Left forelimb (tissue), 1 donor: ENCODE results near the gene PSMB7.

Experiments used
- DNase-seq: peaks from one replicate; pipeline ENCODE4 v3.0.0-alpha.2; 2018; ENCODE audit warnings: low spot score

PSMB7 gene

DNA sequence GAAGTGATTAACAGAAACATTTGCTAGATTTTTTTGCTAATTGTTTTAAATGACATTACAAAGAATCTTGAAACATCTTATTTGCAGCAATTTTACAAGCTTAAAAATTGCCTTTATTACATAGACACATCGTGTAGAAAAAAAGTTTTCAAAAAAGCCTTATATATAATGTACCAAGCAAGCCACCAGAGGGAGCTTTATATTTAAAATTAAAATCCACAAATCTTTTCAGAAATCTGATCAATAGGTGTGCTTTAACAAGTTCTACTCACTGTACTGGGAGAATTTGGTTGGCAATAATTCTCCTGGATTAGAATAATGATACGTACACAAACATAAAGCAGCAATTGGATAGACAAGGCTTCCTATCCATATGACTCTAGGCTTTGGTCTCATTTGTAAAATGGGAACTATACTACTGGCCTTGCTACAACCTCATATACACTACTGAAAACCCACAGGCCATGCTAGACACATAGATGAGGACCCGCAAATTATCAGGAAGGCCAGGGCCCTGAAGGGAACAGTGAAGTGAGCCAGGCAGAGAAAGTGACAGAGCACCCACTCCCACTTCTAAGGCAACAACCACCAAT, 4.8 kb downstream of the PSMB7 start:
- no peak for DNase-seq

DNA sequence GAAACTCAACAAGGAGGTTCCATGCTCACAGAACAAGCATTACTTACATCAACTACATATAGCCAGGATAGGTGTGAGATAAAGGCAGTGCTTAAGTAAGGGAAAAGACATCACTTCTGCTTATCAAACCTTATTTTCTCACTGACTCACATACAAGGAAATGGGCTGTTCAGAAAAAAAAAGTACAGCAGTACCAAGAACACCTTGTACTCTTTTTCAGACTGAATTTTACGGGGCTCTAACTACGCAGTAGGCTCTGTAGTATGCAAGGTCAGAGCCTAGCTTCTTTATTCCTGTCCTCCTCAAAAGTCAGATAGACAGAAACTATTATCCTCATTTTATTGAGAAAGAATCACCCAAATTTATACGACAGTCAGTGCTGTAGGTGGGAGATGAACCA, 5.8 kb downstream of the PSMB7 start:
- no peak for DNase-seq

DNA sequence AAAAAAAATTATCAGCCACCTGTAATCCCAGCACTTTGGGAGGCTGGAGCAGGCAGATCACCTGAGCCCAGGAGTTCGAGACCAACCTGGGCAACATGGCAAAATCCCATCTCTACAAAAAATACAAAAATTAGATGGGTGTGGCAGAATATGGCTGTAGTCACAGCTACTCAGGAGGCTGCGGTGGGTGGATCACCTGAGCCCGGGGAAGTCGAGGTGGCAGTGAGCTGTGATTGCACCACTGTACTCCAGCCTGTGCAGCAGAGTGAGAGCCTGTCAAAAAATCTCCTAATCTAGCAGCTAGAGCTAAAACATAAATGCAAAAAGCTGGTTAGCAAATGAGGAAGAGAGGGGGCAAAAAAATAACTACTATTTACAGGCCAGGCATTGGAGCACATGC, 12.0 kb downstream of the PSMB7 start:
- DNase-seq, result no peak

DNA sequence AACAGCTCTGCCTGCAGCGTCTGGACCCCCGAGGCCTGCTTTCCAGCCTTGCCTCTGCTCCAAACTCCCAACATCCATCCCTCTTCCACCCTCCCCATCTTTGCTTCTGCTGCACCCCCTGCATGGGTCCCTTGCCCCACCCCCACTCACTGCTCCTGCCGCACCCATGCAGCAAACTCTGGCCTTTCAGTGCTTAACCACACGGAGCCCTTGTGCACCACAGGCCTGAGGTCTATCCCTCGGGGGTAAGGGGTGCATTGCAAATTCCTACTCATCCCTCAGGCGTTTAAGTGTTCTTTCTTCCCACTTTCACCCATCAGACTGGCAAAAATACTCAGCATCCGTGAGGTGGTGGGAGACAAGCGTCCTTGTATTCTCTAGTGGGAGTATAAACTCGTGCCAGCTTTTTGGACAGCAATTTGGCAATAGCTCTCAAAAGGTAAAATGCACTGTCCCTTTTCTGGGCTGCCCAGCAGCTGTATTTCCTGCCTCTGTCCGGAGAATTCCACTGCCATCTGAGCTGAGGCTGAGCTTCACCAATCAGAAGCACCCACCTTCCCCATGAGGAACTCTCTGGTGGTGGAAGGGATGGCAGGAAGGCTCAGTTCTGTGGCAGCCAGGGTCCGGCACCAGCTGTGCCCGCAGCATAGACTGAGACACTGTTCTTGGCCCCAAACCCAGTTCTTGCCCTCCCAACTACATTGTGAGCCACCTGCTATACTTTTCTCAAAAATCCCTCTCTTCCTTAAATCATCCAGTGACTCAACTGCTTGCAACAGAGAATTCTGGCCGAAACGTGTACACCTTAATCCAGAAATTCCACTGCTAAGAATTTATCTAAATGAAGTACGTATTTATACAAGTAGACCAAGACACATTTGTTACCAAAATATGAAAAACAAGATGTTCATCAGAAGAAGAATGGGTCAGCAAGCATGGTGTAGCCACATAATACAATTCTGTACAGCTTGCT, 15.0 kb downstream of the PSMB7 start:
- DNase-seq, result no peak

DNA sequence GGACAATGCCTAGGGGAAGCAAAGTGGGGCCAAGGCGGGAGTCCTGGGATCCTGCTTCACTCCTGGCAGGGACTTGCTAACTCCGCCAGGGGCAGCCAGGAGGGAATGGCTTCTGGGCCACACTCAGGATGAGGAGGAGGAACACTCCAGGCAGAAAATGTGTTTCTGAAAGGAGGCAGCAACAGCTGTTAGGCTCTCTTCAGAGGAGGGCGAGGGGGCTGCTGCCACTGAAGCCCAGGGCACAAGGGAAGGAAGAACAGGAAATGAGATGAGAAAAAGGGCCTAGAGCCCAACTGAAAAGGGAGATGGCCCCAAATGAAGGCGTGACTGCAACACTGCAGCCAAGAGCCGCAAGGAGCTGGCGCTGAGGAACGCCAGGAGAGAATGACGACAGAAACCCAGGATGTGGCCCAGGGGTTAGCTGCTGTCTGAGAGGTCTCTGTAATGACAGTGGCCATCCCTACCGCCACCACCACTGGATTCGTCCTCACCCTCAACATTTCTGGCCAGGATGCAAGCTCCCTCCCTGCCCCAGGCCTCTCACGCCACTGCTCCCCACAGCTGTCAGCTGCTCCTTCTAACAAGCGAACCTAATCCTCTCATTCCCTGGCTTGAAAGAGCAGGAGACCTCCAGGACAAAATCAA, 15.8 kb downstream of the PSMB7 start:
- peak; percentile 89 for DNase-seq

DNA sequence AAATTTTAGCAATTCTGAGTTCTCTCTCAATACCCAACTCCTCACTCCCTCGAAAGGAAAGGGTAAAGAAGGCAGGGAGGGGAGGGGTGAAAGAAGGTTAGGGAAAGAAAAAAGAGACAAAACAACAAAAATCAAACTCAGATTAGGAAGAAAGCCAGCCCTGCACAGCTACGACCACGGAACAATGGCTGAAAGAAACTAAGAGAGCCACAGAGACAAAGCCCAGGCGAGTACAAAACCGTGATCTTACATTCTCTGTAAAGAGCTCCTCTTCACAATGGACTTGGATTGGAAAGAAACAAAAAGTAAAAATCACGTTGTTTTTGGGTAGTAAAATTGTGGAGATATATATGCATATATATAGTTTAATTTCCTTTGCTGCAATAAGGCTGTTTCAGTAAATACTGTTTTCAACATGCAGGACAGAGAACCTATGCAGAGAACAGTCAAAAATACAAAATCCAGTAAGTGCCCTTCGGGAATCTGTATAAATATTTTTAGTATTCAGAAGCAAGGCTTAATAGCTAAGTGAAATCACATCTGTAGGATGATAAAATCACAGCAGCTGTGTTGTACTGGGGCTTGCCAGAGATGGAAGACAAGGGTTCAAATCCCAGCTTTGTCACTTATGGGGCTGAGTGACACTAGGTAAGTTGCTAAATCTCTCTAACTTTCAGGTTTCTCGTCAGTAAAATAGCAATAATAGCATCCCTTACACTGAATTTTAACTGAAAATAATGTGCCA, 16.9 kb downstream of the PSMB7 start:
- no peak for DNase-seq

DNA sequence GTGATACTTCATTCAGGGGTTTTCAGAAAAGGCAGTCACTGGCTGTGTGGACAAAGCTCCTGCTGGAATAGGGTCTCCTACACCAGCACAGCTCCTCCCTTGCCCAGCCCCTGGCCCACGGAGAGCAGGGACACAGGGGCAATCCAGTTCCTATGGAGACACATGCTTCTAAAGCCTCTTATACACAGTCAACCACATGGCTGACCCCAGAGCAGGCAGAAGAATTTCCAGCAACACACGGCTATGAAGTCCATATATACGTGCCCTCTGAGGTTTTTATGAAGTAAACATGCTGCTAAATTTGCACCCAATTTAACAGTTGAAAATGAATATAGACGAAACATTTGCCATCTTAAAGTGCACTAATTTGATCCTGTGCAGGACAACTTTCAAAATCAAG, 19.4 kb downstream of the PSMB7 start:
- no peak for DNase-seq

DNA sequence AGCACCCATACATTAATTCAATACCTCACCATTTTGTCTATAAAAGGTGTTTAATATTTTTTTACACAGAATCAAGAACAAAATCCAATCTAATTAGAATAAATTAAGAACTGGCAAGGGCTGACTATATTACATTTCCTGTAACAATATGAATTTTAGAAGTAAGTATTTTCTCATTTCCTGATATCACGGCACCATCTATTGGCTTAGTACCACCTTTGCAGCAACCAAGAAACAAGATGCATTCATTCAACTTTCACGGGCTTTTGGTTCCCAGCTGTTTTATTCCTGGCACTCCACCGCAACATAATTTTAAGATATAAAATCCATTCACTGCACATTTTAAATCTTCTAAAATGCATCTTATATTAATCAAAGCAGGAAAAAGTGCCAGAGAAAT, 20.6 kb downstream of the PSMB7 start:
- DNase-seq, result no peak

DNA sequence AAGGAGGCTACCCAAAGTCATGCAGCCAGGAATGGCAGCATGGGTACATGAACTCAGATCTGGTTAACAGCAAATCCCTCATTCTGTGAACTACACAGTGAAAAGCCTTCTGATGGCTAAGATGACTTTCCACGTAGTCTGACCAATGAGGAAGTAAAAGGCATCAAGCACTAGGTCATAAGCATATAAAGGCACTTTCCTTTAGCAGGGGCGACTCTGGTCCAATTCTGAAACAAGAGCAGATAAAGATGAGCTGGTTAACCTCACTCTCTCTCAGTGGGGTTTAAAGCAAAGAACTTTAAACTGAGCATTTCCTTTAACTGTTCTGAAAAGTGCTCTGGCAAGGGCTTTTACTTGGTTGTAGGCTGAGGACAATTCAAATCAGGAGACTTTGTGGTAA, 21.1 kb downstream of the PSMB7 start:
- DNase-seq, result no peak

DNA sequence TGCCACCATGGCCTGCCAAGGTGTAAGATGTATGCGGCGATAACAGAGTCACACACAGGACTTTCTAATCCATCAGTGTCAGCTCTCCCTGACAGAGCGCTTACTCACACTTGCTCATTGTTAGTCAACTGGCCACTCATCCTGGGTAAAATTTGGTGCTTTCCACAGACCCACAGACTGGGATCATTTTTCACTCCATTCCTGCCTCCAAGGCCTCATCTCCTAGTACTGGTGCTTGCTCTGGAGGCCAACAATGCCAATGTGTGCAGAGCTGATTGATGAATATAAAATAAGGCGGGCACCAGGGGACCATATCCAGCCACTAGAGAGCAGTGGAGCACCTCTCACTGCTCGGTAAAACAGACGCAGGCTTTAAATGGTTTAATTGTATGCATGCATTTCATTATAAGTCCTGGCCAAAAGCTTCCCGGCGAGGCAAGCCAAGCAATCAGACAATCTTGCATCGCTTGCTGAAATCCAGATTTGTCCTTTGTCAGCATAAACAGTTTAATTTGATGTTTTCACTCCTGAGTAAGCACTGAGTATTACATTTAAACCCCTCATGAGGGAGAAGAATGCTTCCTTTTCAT, 22.3 kb downstream of the PSMB7 start:
- DNase-seq, result no peak

DNA sequence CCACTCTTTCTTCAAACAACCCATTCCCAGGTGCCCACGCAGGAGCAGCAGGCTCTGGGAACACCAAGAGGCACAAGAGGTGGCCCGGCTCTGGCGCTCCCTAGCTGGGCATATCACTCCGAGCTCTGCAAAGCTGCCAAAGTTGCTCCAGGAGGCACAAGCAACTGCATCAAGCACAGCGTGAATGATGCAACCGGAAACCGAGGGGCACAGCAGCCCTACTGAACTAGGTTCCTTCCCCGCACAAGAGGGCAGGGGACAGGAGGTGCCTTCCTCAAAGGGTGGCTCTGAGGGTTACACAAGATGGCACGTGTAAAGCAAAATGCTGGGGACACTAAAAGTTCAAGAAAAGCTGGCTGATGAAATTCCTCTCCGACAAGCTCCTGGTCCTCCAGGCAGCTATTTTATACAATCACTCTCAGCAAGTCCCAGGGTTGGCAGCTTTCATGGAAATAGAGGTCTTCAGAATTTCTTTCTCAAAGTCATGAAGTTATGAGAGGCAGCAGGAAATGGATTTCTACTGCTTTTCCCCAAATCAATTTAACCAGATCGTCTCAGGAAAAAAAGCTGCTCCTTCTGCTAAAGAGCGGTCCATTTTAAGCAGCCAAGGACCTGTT, 22.9 kb downstream of the PSMB7 start:
- DNase-seq, result no peak

DNA sequence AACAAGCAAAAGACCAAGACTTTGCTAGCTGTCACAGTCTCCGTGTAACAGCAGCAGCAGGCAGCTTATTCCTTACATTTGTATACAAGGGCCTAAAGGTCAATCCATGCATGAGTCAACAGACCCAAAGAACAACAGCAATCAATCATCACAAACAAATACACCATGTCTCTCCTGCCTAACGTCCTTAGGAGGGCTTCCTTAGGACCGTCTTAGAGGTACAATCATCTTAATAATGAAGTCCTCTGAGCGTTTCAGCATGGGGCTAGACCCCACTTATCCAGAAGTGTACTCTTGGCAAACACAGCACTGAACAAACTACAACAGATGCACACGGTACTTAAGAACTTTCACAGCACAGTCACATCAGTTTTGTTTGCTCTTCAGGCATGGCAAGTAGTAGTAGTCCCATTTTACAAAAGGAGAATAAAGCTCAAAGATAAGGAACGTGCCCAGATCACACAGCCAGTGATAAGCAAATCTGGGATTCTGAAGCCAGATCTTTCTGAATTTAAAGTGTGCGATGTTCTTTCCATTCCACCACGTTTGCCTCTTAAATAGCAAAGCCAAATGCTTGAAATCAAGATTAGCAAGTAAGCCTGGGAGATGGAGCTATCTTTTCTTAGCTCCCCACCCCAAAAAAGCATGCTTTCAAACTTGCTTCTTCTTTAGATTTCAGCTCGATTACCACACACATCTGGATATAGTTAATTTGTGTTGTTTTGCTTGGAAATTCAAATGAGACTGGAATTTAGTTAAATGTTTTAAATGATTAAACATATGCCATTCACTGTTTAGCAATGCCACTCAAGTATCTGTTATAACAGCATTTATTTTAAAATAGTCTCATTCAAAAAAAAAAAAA, 24.2 kb downstream of the PSMB7 start:
- no peak for DNase-seq

DNA sequence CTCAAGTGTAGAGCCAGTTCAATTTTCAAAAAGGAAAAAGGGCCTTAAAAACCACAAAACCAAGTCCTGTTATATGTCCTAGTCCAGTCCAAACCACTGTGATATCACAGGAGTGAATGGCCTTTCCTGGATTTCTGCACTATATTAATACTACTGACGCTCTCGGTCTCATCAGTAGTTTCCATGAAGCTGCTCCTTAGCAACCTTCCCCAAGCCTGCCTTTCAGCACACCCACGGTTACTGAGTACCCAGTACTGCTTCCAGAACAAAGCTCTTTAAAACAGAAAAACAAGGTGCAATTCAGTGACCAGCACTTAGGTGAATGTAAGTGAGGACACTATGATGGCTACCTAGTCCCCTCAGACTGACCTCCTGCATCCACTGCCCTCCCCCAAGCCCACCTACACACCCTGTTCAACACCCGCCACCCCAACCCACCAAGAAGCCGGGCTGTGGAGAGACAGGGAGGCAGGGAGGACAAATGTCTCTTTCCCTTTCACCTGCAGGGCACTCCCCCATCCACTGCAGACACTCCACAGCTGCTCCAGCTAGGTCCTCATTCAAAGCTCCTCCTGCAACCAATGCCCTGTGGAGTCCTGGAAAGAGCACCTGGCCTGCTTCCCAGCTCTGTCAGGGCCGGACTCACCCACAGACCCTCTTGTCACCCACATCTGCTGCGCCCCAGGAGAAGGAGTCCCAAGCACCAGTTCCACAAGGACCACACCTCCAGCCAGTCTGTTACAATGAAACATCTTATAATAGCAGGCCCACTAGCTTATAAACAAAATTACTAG, 25.9 kb downstream of the PSMB7 start:
- DNase-seq, result no peak

DNA sequence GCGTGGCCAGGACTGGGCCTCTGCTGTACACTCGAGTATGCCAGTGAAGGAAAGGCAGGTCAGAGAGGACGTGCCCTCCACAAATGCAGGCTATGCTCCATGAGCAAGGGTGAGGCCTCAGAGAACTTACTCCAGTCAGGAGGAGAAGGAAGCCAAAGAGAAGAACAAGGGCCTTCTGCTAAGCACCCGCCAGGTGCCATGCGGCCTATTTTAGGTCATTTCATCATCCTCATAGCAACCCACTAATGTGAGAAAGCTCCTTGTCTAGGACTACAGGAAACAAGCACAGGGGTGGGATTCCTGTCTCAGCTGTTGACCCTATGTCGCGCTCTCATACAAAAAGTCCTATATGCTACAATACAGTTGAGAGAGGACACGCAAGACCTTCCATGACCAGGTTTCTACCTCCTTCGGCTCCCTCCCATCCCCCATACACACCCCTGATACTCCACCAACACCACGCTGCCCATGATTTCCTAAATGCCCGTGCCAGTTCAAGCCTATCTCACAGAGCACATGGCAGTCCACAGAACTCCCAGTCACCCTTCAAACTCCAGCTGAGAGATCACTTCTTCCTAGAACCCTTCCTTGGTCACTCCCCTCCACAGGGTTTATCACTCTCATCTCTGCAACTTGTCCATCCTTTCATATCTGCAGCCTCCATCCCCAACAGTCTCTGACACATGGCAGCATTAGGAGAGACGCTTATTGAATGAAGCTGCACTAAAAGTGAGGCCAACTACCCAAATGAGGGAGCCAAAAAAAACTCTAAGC, 26.8 kb downstream of the PSMB7 start:
- DNase-seq, result no peak

DNA sequence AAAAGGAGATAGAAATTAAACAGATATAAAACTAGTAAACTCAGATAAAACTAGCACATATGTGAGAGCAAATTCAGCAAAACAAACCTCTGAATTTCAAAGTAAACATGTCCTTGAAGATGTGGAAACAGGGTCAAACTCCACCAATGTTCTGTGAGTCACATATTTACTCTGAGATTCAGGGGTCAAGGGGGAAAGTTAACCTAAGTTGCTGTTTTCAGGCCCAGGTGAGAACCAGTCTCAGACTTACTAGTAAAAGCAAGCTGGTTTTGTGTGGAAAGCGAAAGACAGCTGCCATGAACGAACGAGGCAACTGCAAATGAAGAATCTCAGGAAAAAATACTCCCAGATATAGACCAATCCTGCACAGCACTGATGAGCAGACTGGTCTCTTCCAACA, 29.0 kb downstream of the PSMB7 start:
- no peak for DNase-seq

DNA sequence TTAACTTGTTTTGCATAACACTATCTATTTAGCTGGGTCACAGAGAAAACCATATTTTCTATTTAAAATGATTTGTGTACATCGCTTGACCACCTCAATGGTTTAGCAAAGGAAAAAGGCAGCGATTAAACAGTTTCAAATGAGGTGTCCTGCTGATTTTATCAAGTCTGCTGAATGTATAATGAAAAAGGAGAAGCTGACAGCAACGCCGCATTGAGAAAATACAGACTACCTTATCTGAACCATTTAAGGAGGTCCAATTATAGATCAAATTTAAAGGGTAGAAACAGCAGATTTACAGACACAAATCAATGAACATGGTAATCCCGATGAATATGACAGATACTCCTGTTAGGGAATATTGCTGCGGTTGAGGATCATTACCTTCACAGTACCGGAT, 29.6 kb downstream of the PSMB7 start:
- no peak for DNase-seq

DNA sequence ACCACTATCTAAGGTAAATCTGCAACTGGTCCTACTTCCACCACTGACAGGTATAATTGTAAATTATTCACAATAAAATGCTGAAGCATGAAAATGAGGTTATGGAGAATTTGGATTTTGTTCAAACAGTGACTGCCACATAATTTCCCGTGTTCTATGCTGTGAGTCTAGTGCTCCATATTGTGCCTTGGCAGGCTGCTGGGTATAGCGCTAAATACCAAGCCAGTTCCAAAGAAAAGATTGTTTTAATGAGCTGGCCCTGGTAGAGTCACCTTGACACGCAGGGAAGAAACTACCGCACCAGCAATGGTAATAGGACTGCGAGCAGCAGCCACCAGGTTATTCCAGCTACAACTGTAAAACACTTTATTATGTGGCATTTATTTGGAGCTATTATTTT, 30.4 kb downstream of the PSMB7 start:
- no peak for DNase-seq

DNA sequence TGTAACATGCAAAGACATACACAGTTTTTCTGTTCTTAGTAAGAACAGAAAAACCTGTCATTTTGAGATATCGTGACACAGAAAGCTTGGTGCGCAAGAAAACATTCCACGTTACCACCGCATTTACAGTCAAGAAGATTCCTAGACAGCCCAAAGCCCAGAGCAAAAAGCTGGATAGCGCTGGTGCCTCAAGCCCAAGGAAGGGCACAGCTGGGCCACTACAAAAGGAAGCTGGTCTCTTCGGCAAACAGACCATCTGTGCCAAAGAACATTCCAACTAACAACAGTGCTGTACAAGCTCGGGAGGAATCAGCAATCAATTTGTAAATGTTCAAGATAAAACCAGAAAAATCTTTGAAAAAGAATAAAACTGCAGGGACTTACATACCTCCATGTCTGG, 31.0 kb downstream of the PSMB7 start:
- no peak for DNase-seq
